PC-3 (cell line): ENCODE data around the gene LRRC28. TPM values are rescaled to one million over a fixed set of nuclear protein-coding genes. Genes with fewer than 3 reads are reported as not detected.

Source experiments
- ATAC-seq: fragments of 200-7000 bp; cut with Tn5 transposase; 2 replicates; pipeline ENCODE4 v1.9.1; 2020; ENCODE audit warnings: mild to moderate bottlenecking, moderate library complexity
- BruUV-seq: library from RNA; stranded (reverse); fragments of 400-500 nt; replicated peaks from 2 replicates; lab custom pipeline; 2021; lab: Mats Ljungman, UMichigan
- CTCF ChIA-PET: fragments of 300-600 bp; sonication (Branson Sonifier 250); formaldehyde crosslinking; loops from one replicate; lab custom pipeline; 2022; ENCODE audit warnings: antibody characterized with exemption; lab: Charles Lee
- POLR2A ChIA-PET: fragments of 300-600 bp; sonication (Branson Sonifier 250); formaldehyde crosslinking; loops from one replicate; lab custom pipeline; 2022; ENCODE audit warnings: antibody characterized with exemption; ENCODE audit not compliant: unreplicated experiment; lab: Charles Lee
- DNase-seq: peaks from one replicate; pipeline ENCODE4 v3.0.0-alpha.2; 2015
- H2AFZ ChIP-seq: fragments of 300-600 bp; sonication (generic); 2 replicates; pipeline ENCODE4 v1.6.0; 2016; ENCODE audit warnings: antibody characterized with exemption, low read length
- H3F3A ChIP-seq: fragments of 300-600 bp; sonication (generic); one replicate; pipeline ENCODE4 v1.6.0; 2017; ENCODE audit warnings: antibody characterized with exemption, low read length, control low read depth, mild to moderate bottlenecking; ENCODE audit not compliant: unreplicated experiment
- H3K27ac ChIP-seq: fragments of 300-600 bp; sonication (generic); 2 replicates; pipeline ENCODE4 v1.5.1; 2016; ENCODE audit warnings: mild to moderate bottlenecking, low read length
- H3K27me3 ChIP-seq: fragments of 300-600 bp; sonication (generic); 2 replicates; pipeline ENCODE4 v1.6.1; 2016; ENCODE audit warnings: low read length, mixed read lengths
- H3K36me3 ChIP-seq: fragments of 300-600 bp; sonication (generic); 2 replicates; pipeline ENCODE4 v1.6.1; 2016; ENCODE audit warnings: low read depth, mixed run types, low read length, mixed read lengths
- H3K4me1 ChIP-seq: fragments of 300-600 bp; sonication (generic); 2 replicates; pipeline ENCODE4 v1.5.1; 2016; ENCODE audit warnings: low read length; ENCODE audit not compliant: insufficient read depth
- H3K4me2 ChIP-seq: fragments of 300-600 bp; sonication (generic); 2 replicates; pipeline ENCODE4 v1.6.0; 2016; ENCODE audit warnings: low read length
- H3K4me3 ChIP-seq: fragments of 300-600 bp; sonication (generic); 2 replicates; pipeline ENCODE4 v1.5.1; 2016; ENCODE audit warnings: mild to moderate bottlenecking, low read length, mixed read lengths
- H3K79me2 ChIP-seq: fragments of 300-600 bp; sonication (generic); 2 replicates; pipeline ENCODE4 v1.6.1; 2017; ENCODE audit warnings: low read length, mixed read lengths
- H3K9ac ChIP-seq: fragments of 300-600 bp; sonication (generic); 2 replicates; pipeline ENCODE4 v1.6.0; 2016; ENCODE audit warnings: mild to moderate bottlenecking, low read length
- H3K9me2 ChIP-seq: fragments of 300-600 bp; sonication (generic); replicated peaks from 2 replicates; pipeline ENCODE4 v1.6.1; 2016; ENCODE audit warnings: mixed run types, low read length, mixed read lengths
- H3K9me3 ChIP-seq: fragments of 300-600 bp; sonication (generic); 2 replicates; pipeline ENCODE4 v1.6.1; 2016; ENCODE audit warnings: low read length, mixed read lengths
- H4K20me1 ChIP-seq: fragments of 300-600 bp; sonication (generic); 2 replicates; pipeline ENCODE4 v1.6.1; 2016; ENCODE audit warnings: low read length, mixed read lengths
- CTCF ChIP-seq: fragments of 300-600 bp; sonication (generic); conservative IDR thresholded peaks from 2 replicates; pipeline ENCODE4 v1.5.1; 2017; ENCODE audit warnings: antibody characterized with exemption, low read depth, mild to moderate bottlenecking, low read length
- EZH2 ChIP-seq: fragments of 300-600 bp; sonication (generic); IDR thresholded peaks from one replicate; pipeline ENCODE4 v1.6.1; 2017; ENCODE audit warnings: antibody characterized with exemption, mild to moderate bottlenecking, low read length; ENCODE audit not compliant: unreplicated experiment
- EZH2phosphoT487 ChIP-seq: fragments of 300-600 bp; sonication (generic); IDR thresholded peaks from 2 replicates; pipeline ENCODE4 v1.6.1; 2018; ENCODE audit warnings: mild to moderate bottlenecking, antibody characterized with exemption, low read length, borderline replicate concordance
- intact Hi-C: fragments of 100-400 bp; cut with micrococcal nuclease; formaldehyde crosslinking; loops from 2 replicates; pipeline ENCODE4 v1.9.0; 2023
- total RNA-seq: library from RNA; depleted of rRNA; stranded (reverse); fragments of >200 nt; gene quantifications from 2 replicates; pipeline ENCODE4 v1.2.3, GENCODE V29; 2014

LRRC28 gene
- total RNA-seq, 1 experiment from 2014 or later = 10.6 TPM

- TF ChIP-seq EZH2 = no peak
- ChIA-PET CTCF (interaction anchor here (0.7 kb wide), 1 partner anchor 43 kb away, joined by 3 read pairs; no protein-coding TSS in a partner anchor), POLR2A (no interaction called here)
- Histone ChIP-seq H3K27ac (no peak overlapping the region), H4K20me1 (no peaks in the 10 kb centered on the region), H3K4me3 (no peak overlapping the region), H3K4me1 (peaks cover 26% of the 10 kb centered on the region), H3K9me3 (no peaks in the 10 kb centered on the region), H3F3A (no peaks in the 10 kb centered on the region), H3K9ac (no peak overlapping the region), H3K36me3 (no peaks in the 10 kb centered on the region), H3K27me3 (no peaks in the 10 kb centered on the region), H2AFZ (no peak overlapping the region), H3K9me2 (no peaks in the 10 kb centered on the region), H3K4me2 (no peak overlapping the region), H3K79me2 (no peaks in the 10 kb centered on the region)
- no TSS peak for BruUV-seq
- DNase-seq (no peak), ATAC-seq (no peak)
- intact Hi-C loops = no loop called here
Measured at GRCh38 chr15:99433757-99434450, 182.6 kb downstream of the LRRC28 start.

DNA sequence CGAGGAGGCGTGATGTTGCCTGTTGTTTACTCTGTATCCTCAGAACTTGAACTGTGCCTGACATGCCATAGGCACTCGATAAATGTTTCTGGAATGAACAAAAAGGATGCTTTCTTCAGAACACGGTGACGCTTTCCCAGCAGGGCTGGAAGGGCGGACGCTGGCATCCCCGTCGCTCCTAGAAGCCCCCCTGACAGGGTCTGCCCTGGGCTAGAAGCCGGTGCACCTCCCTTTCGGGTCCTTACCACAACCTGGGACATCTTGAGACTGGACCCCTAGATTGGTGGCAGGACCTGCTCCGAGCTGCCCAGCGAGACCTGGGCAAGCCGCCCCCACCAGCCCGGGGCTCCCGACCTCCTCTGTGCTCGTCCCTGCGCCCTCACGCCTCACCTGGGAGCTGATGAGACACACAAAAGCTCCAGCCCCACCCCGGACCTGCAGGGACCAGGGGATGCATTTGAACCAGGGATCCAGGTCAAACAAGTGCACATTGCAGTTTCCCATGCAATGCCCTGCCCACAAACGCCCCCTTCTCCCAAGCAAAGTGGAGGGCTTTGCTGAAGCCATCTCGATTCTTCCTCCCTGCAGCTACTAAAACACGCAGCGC, 183.3 kb downstream of the LRRC28 start:
- Histone ChIP-seq H4K20me1 (no peaks in the 10 kb centered on the region), H3K4me1 (peaks cover 26% of the 10 kb centered on the region), H3K9me2 (no peaks in the 10 kb centered on the region), H3K27ac (no peak overlapping the region), H3K9ac (no peak overlapping the region), H3K9me3 (no peaks in the 10 kb centered on the region), H3K4me2 (peak overlapping the region; percentile 79), H3K79me2 (no peaks in the 10 kb centered on the region), H2AFZ (peak overlapping the region; percentile 77), H3F3A (no peaks in the 10 kb centered on the region), H3K36me3 (no peaks in the 10 kb centered on the region), H3K27me3 (no peaks in the 10 kb centered on the region), H3K4me3 (peak overlapping the region; percentile 45)
- intact Hi-C loops = no loop called here
- POLR2A ChIA-PET = no interaction called here
- DNase-seq (no peak), ATAC-seq (no peak)
- BruUV-seq = no TSS peak
- CTCF ChIA-PET = interaction anchor here (0.7 kb wide), 1 partner anchor 42 kb away, joined by 3 read pairs; no protein-coding TSS in a partner anchor
- no peak for TF ChIP-seq EZH2
- no peak for TF ChIP-seq CTCF
- TF ChIP-seq EZH2phosphoT487 = no peak

- Histone ChIP-seq H3K4me2 (peak overlapping the region; percentile 79), H3K9me2 (no peaks in the 10 kb centered on the region), H3K4me1 (peaks cover 26% of the 10 kb centered on the region), H4K20me1 (no peaks in the 10 kb centered on the region), H3K27me3 (no peaks in the 10 kb centered on the region), H3K9me3 (no peaks in the 10 kb centered on the region), H3F3A (no peaks in the 10 kb centered on the region), H2AFZ (peak overlapping the region; percentile 77), H3K79me2 (no peaks in the 10 kb centered on the region), H3K9ac (0 out of 2 replicates have a peak overlapping the region, but pooled peaks have one; percentile 26), H3K36me3 (no peaks in the 10 kb centered on the region), H3K27ac (peak overlapping the region; percentile 42), H3K4me3 (peak overlapping the region; percentile 45)
- intact Hi-C loops = no loop called here
- ATAC-seq (peak; percentile 92), DNase-seq (peak; percentile 79)
- CTCF ChIA-PET = no interaction called here
- no TSS peak for BruUV-seq
- no peak for TF ChIP-seq EZH2
- TF ChIP-seq CTCF = no peak
- POLR2A ChIA-PET = no interaction called here
Measured at GRCh38 chr15:99435113-99435695, 183.9 kb downstream of the LRRC28 start.
